CD14-positive monocyte (primary cell): ENCODE measurements around the gene TUBA1B. TPM values are rescaled to one million over a fixed set of nuclear protein-coding genes. Genes with fewer than 3 reads are reported as not detected.

Experiments
- DNase-seq, 3 donors: peaks; one replicate each; pipeline ENCODE4 v3.0.0-alpha.2; 2011 to 2022
- H2AFZ ChIP-seq: 2 replicates; pipeline ENCODE4 v1.6.0; 2012; ENCODE audit warnings: mild to moderate bottlenecking, low read depth, low read length, inconsistent platforms; ENCODE audit not compliant: insufficient read depth, poor library complexity, severe bottlenecking
- H3K27ac ChIP-seq, 2 donors: 1 replicate in 1 of 2; 2 replicates in 1 of 2; pipeline ENCODE4 v1.5.1; 2012 to 2013; ENCODE audit warnings: low read length in 2 of 2, control low read depth in 1 of 2, inconsistent platforms in 1 of 2, low read depth in 1 of 2, mild to moderate bottlenecking in 1 of 2
- H3K27me3 ChIP-seq, 2 donors: one replicate each; pipeline versions ENCODE4 v1.6.0 to v1.6.1; 2011 to 2013; ENCODE audit warnings: low read length in 2 of 2; ENCODE audit not compliant: control insufficient read depth in 2 of 2, insufficient read depth in 2 of 2
- H3K36me3 ChIP-seq, 2 donors: replicated peaks in 1 of 2; 1 replicate in 1 of 2; 2 replicates in 1 of 2; pipeline versions ENCODE4 v1.5.1 to v1.6.1; 2012 to 2013; ENCODE audit warnings: low read length in 2 of 2, control low read depth in 1 of 2, inconsistent platforms in 1 of 2, mild to moderate bottlenecking in 1 of 2; ENCODE audit not compliant: insufficient read depth in 2 of 2, control insufficient read depth in 1 of 2
- H3K4me1 ChIP-seq, 2 donors: 1 replicate in 1 of 2; 2 replicates in 1 of 2; pipeline versions ENCODE4 v1.5.1 to v1.6.1; 2012 to 2013; ENCODE audit warnings: low read length in 2 of 2, control low read depth in 1 of 2, inconsistent platforms in 1 of 2, mild to moderate bottlenecking in 1 of 2, moderate library complexity in 1 of 2; ENCODE audit not compliant: insufficient read depth in 2 of 2, control insufficient read depth in 1 of 2
- H3K4me2 ChIP-seq: replicated peaks from 2 replicates; pipeline ENCODE3; 2012; ENCODE audit warnings: low read length, moderate library complexity, mild to moderate bottlenecking; ENCODE audit not compliant: poor library complexity, severe bottlenecking; ENCODE audit errors: extremely low read depth
- H3K4me3 ChIP-seq, 3 experiments: fragments of 200-600 bp in 1 of 3; sonication (generic) in 1 of 3; replicated peaks in 1 of 3; 1 replicate in 2 of 3; 2 replicates in 1 of 3; pipeline ENCODE4 v1.5.1; 2011 to 2013; ENCODE audit warnings: low read length in 3 of 3, mild to moderate bottlenecking in 3 of 3, control low read depth in 2 of 3, low read depth in 2 of 3, inconsistent platforms in 1 of 3, moderate library complexity in 1 of 3
- H3K79me2 ChIP-seq: 2 replicates; pipeline ENCODE4 v1.6.0; 2012; ENCODE audit warnings: mild to moderate bottlenecking, control low read depth, inconsistent platforms, low read length, moderate library complexity; ENCODE audit not compliant: insufficient read depth
- H3K9ac ChIP-seq: 2 replicates; pipeline ENCODE4 v1.6.0; 2017; ENCODE audit warnings: low read length, mild to moderate bottlenecking; ENCODE audit not compliant: insufficient read depth, poor library complexity, severe bottlenecking
- H3K9me3 ChIP-seq, 2 donors: replicated peaks in 1 of 2; 1 replicate in 1 of 2; 2 replicates in 1 of 2; pipeline versions ENCODE4 v1.5.1 to v1.6.1; 2012 to 2013; ENCODE audit warnings: low read length in 2 of 2, control low read depth in 1 of 2; ENCODE audit not compliant: control insufficient read depth in 1 of 2, insufficient read depth in 1 of 2
- H4K20me1 ChIP-seq: 2 replicates; pipeline ENCODE4 v1.6.0; 2012; ENCODE audit warnings: mild to moderate bottlenecking, low read length, control low read depth, moderate library complexity; ENCODE audit not compliant: insufficient read depth
- H3K27ac Mint-ChIP-seq, 7 donors: one replicate each; pipeline ENCODE4 v1.8.0; 2020; ENCODE audit warnings: mild to moderate bottlenecking in 7 of 7, mixed read lengths in 7 of 7, moderate library complexity in 6 of 7, inconsistent platforms in 2 of 7
- H3K27me3 Mint-ChIP-seq, 3 donors: one replicate each; pipeline ENCODE4 v1.8.0; 2021 to 2022; ENCODE audit warnings: low read depth in 3 of 3, mild to moderate bottlenecking in 3 of 3, mixed read lengths in 3 of 3, moderate library complexity in 3 of 3, inconsistent platforms in 1 of 3
- H3K36me3 Mint-ChIP-seq, 2 donors: one replicate each; pipeline ENCODE4 v1.8.0; 2020; ENCODE audit warnings: mixed read lengths in 2 of 2, inconsistent platforms in 1 of 2, mild to moderate bottlenecking in 1 of 2
- H3K4me1 Mint-ChIP-seq: one replicate; pipeline ENCODE4 v1.8.0; 2020; ENCODE audit warnings: mild to moderate bottlenecking, mixed read lengths
- H3K4me3 Mint-ChIP-seq, 2 donors: one replicate each; pipeline ENCODE4 v1.8.0; 2020; ENCODE audit warnings: mild to moderate bottlenecking in 2 of 2, mixed read lengths in 2 of 2, moderate library complexity in 1 of 2
- H3K9me3 Mint-ChIP-seq, 7 donors: one replicate each; pipeline ENCODE4 v1.8.0; 2020 to 2022; ENCODE audit warnings: mixed read lengths in 7 of 7, mild to moderate bottlenecking in 6 of 7, moderate library complexity in 6 of 7, inconsistent platforms in 2 of 7
- CTCF ChIP-seq: fragments of 200-600 bp; IDR thresholded peaks from one replicate; pipeline ENCODE4 v1.8.0; 2022; ENCODE audit warnings: antibody characterized with exemption, mild to moderate bottlenecking
- WGBS: methylation state at CpG from one replicate; pipeline ENCODE4 v1.1.5; 2013; ENCODE audit warnings: missing lambda C conversion rate; ENCODE audit not compliant: insufficient coverage; 5-methylcytosine and 5-hydroxymethylcytosine counted together
- intact Hi-C, 2 donors: fragments of 100-400 bp; cut with micrococcal nuclease; formaldehyde crosslinking; loops; one replicate each; pipeline versions ENCODE4 v1.15.0 to v1.15.1; 2023
- polyA plus RNA-seq, 3 donors: library from polyadenylated mRNA; depleted of rRNA in 1 of 3; unstranded in 2 of 3; stranded (reverse) in 1 of 3; fragments of 300-500 nt in 2 of 3; fragments of >200 nt in 1 of 3; fragmentation: Illumina TruSeq in 2 of 3; gene quantifications; 1 replicate in 2 of 3; 2 replicates in 1 of 3; pipeline ENCODE4 v1.2.3, GENCODE V29; 2012 to 2021

The TUBA1B gene
- polyA plus RNA-seq, 3 donors: 481 to 538 (median 528) TPM

GRCh38 chr12:49126852-49127763 lies 4.1 kb downstream of the TUBA1B start:
- H4K20me1 ChIP-seq: peaks cover 38% of the 10 kb centered on the region
- H3K9me3 ChIP-seq: no peaks in the 10 kb centered on the region
- H3K36me3 Mint-ChIP-seq: peaks cover 31 to 35% of the 10 kb centered on the region in 2 donors
- H3K4me2 ChIP-seq: no peak overlapping the region
- no peak overlapping the region for H3K4me3 Mint-ChIP-seq
- H2AFZ ChIP-seq: no peak overlapping the region
- peaks cover 29% of the 10 kb centered on the region for H3K79me2 ChIP-seq
- H3K9me3 Mint-ChIP-seq: peaks cover 0 to 8% (median 0%) of the 10 kb centered on the region in 7 donors
- H3K36me3 ChIP-seq: peaks cover 22 to 29% of the 10 kb centered on the region in 2 donors
- 93% methylated on average over 3 of the region's 4 CpGs for WGBS
- intact Hi-C loops: no loop called here
- DNase-seq: no peak
- H3K27me3 ChIP-seq: no peaks in the 10 kb centered on the region
- peaks cover 21% of the 10 kb centered on the region for H3K4me1 Mint-ChIP-seq
- H3K27ac ChIP-seq: peak overlapping the region in 1 of 2 donors; percentile 18
- TF ChIP-seq CTCF: no peak
- H3K27me3 Mint-ChIP-seq: peaks cover 0 to 2% (median 0%) of the 10 kb centered on the region in 3 donors
- peaks cover 20 to 27% of the 10 kb centered on the region in 2 donors for H3K4me1 ChIP-seq
- peak overlapping the region in 6 of 7 donors; percentile 20 to 79 (median 49) for H3K27ac Mint-ChIP-seq
- no peak overlapping the region for H3K4me3 ChIP-seq
- no peak overlapping the region for H3K9ac ChIP-seq

- Histone ChIP-seq H4K20me1 (no peaks in the 10 kb centered on the region), H3K36me3 (no peaks in the 10 kb centered on the region), H3K27ac (no peak overlapping the region), H3K4me3 (no peak overlapping the region), H3K27me3 (no peaks in the 10 kb centered on the region), H3K79me2 (no peaks in the 10 kb centered on the region), H2AFZ (no peak overlapping the region), H3K4me1 (no peaks in the 10 kb centered on the region), H3K9ac (no peak overlapping the region), H3K9me3 (no peaks in the 10 kb centered on the region), H3K4me2 (no peak overlapping the region)
- Mint-ChIP-seq H3K36me3 (no peaks in the 10 kb centered on the region), H3K4me3 (no peak overlapping the region), H3K4me1 (peaks cover 2% of the 10 kb centered on the region), H3K27me3 (peaks cover 0 to 9% (median 1%) of the 10 kb centered on the region in 3 donors), H3K27ac (no peak overlapping the region), H3K9me3 (peaks cover 0 to 12% (median 3%) of the 10 kb centered on the region in 7 donors)
- peak; percentile 55 for TF ChIP-seq CTCF
- intact Hi-C loops: no loop called here
- 57% methylated on average over 3 of the region's 6 CpGs for WGBS
- peak in 2 of 3 donors; percentile 43 to 67 for DNase-seq
These were observed 10.0 kb downstream of the TUBA1B start for GRCh38 chr12:49121047-49121696.
